ENCODE measurements around the gene GPX6. TPM values are rescaled to one million over a fixed set of nuclear protein-coding genes. Genes with fewer than 3 reads are reported as not detected.

The GPX6 gene
- total and polyA plus RNA-seq, 2 donors (not counting 3 experiments of a cell fraction or from before 2014, with no cell fraction given): not detected

DNA sequence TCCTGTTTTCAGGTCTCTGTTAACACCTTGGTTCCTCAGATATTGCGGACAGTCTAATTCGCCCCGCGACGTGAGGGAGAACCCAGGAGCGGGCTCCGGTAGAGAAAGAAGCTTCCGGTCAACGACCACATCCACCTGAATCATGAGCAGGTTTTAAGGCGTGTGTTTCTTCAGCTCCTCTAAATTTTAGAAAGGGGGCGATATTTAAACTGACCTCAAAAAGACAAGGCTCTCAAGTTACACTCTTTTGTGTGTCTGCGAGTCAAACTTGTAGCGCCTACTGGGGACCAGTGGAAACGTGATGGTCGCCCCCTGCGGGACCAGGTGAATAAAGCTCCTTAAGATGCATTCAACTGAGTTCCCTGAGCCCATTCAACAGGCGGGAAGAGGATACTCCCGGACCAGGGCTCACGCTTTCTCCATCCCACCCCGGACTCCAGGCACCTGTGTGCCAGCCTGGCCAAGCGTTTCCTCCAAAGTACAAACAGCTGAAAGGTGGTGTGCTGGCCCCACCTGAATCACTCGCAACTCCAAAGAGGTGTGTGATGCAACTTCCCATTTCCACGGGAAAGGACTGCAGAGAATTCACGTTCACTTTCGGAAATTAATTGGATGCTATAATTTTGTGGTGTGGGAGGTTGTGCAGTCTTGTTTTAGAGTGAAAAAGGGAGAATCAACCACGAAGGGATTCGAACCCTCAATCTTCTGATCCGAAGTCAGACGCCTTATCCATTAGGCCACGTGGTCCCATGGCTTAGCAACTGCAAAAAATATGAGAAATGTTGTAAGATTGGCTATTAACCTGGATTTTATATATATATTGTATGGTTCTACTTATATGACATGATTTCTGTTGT, 27.1 kb upstream of the GPX6 start:
- peak; percentile 82 for FAIRE-seq
- H3K27me3 ChIP-seq (ENCODE audit: control insufficient read depth in 2 of 2, insufficient read depth in 2 of 2, low read length in 2 of 2): peaks cover 0 to under 1% of the 10 kb centered on the region in 2 experiments
- ChIA-PET CTCF (interaction anchor here (0.8 to 1.5 kb wide), 6 partner anchors 11 to 187 kb away, joined by 3 to 4 read pairs (median 3); a partner anchor contains a TSS), POLR2A (interaction anchor here (0.6 kb wide), 1 partner anchor 10 kb away, joined by 3 read pairs; no protein-coding TSS in a partner anchor)
- no peaks in the 10 kb centered on the region for H3K9me3 ChIP-seq (replicated peaks; ENCODE audit: control insufficient read depth, insufficient read depth, low read length)
- H3K9me1 ChIP-seq (replicated peaks; ENCODE audit: control insufficient read depth, extremely low read depth, insufficient read depth, low read length): no peaks in the 10 kb centered on the region
- H3K79me2 ChIP-seq (ENCODE audit: control insufficient read depth, insufficient read depth, low read length): no peaks in the 10 kb centered on the region
- no peaks in the 10 kb centered on the region for H4K20me1 ChIP-seq (replicated peaks; ENCODE audit: control insufficient read depth, extremely low read depth, insufficient read depth, low read length)
- H3K4me2 ChIP-seq (ENCODE audit: insufficient read depth, low read length): peak overlapping the region; percentile 80
- intact Hi-C loops (cut with micrococcal nuclease) (loop anchor here (2.0 to 5.0 kb wide), 7 partner anchors 46 to 406 kb away; partner anchors contain the start of gene ZSCAN12), dilution Hi-C loops (cut with MboI; ENCODE audit: extremely low pct_ligation_motif_present, low sequenced_read_pairs) (no loop called here)
- H3K9ac ChIP-seq (replicated peaks; ENCODE audit: extremely low read depth, insufficient read depth, low read length): no peak overlapping the region
- no peak overlapping the region for H3K27ac ChIP-seq (ENCODE audit: insufficient read depth, low read depth, low read length)
- DNase-seq (ENCODE audit: low read depth, low spot score): peak; percentile 70
- H2AFZ ChIP-seq (ENCODE audit: low read depth, low read length): peak overlapping the region; percentile 26
- TF ChIP-seq, protein P1, sequence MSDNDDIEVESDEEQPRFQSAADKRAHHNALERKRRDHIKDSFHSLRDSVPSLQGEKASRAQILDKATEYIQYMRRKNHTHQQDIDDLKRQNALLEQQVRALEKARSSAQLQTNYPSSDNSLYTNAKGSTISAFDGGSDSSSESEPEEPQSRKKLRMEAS (IDR thresholded peaks at IDR 0.05; ENCODE audit: insufficient read depth, insufficient read length): peak; percentile 64
- TF ChIP-seq POLR2AphosphoS5 (IDR thresholded peaks at IDR 0.05; ENCODE audit: insufficient read depth, low read depth, low read length) (no peak), FOS (IDR thresholded peaks at IDR 0.05; ENCODE audit: borderline replicate concordance, insufficient read depth, low read length) (no peak), EZH2 (IDR thresholded peaks at IDR 0.05; ENCODE audit: borderline replicate concordance, low read depth, low read length, severe bottlenecking) (no peak), GATA2 (IDR thresholded peaks at IDR 0.05; ENCODE audit: insufficient read depth, insufficient read length, low read depth, low read length) (no peak), POLR2A (IDR thresholded peaks at IDR 0.05; ENCODE audit: low read depth, low read length) (no peak), MYC (IDR thresholded peaks at IDR 0.05; ENCODE audit: low read depth, low read length) (no peak), JUN (IDR thresholded peaks at IDR 0.05; ENCODE audit: borderline replicate concordance, insufficient read depth, insufficient read length, low read depth) (no peak)
- TF ChIP-seq, protein P2, sequence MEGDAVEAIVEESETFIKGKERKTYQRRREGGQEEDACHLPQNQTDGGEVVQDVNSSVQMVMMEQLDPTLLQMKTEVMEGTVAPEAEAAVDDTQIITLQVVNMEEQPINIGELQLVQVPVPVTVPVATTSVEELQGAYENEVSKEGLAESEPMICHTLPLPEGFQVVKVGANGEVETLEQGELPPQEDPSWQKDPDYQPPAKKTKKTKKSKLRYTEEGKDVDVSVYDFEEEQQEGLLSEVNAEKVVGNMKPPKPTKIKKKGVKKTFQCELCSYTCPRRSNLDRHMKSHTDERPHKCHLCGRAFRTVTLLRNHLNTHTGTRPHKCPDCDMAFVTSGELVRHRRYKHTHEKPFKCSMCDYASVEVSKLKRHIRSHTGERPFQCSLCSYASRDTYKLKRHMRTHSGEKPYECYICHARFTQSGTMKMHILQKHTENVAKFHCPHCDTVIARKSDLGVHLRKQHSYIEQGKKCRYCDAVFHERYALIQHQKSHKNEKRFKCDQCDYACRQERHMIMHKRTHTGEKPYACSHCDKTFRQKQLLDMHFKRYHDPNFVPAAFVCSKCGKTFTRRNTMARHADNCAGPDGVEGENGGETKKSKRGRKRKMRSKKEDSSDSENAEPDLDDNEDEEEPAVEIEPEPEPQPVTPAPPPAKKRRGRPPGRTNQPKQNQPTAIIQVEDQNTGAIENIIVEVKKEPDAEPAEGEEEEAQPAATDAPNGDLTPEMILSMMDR (IDR thresholded peaks at IDR 0.05; ENCODE audit: extremely low read depth in 1 of 2, insufficient read depth in 1 of 2, low read depth in 1 of 2, low read length in 2 of 2): peak in 1 of 2 donors; percentile 33
- no peak overlapping the region for H3K4me3 ChIP-seq (replicated peaks in 1 of 3; ENCODE audit: insufficient read depth in 1 of 3, low read depth in 1 of 3, low read length in 3 of 3)
- peaks cover 13% of the 10 kb centered on the region for H3K4me1 ChIP-seq (ENCODE audit: control insufficient read depth, extremely low read depth, insufficient read depth, low read length)
- TSS peak; percentile 100 for BruUV-seq (replicated peaks)
- no peaks in the 10 kb centered on the region for H3K36me3 ChIP-seq (ENCODE audit: control insufficient read depth in 2 of 2, extremely low read depth in 1 of 2, insufficient read depth in 2 of 2, low read length in 2 of 2)

Measured in endothelial cell of umbilical vein (primary cell).